ENCODE results near the gene UPK3BL1.
"Not testable (repeated sequence)": the region's sequence is repeated elsewhere in the genome, so short reads cannot be mapped to it uniquely, and the experiment has no call there.

Gene UPK3BL1, protein sequence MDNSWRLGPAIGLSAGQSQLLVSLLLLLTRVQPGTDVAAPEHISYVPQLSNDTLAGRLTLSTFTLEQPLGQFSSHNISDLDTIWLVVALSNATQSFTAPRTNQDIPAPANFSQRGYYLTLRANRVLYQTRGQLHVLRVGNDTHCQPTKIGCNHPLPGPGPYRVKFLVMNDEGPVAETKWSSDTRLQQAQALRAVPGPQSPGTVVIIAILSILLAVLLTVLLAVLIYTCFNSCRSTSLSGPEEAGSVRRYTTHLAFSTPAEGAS

DNA sequence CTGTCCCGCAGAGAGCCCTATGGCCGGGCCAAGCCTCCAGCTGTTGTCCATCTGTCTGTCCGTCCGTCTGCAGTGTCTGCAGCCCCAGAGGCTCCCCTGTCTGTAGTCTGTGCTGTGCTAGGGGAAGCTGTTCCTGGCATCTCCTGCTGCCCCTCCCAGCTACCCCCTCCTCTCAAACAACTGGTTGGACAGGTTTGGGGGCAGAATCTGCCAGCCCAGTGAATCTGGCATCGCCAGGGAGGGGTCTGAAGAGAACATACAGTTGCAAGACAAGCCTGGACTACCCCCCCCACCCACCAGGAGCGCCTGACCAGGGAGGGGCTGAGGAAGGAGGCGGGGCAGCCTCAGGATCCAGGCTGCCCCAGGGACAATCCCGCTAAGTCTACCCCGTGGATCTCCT is at the start of gene UPK3BL1:
UPK3BL1 (minus strand) TSS at position 101 of the 400 bp plus-strand sequence; CDS start at position 51, 50 bp downstream.
- DNase-seq (ENCODE audit: low spot score), result not testable (repeated sequence)

DNA sequence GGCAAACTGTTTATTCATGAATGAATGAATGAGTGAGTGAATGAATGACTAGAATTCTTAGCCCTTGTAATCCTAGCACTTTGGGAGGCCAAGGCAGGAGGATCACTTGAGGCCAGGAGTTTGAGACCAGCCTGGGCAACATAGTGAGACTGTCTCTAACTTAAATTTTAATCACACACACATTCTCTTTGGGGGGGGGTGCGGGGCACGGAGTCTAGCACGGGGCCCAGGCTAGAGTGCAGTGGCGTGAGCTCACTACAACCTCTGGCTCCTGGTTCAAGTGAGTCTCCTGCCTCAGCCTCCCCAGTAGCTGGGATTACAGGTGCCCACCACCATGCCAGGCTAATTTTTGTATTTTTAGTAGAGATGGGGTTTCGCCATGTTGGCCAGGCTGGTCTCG is 48.0 kb upstream of the UPK3BL1 start:
- DNase-seq (ENCODE audit: low spot score), result not testable (repeated sequence)

DNA sequence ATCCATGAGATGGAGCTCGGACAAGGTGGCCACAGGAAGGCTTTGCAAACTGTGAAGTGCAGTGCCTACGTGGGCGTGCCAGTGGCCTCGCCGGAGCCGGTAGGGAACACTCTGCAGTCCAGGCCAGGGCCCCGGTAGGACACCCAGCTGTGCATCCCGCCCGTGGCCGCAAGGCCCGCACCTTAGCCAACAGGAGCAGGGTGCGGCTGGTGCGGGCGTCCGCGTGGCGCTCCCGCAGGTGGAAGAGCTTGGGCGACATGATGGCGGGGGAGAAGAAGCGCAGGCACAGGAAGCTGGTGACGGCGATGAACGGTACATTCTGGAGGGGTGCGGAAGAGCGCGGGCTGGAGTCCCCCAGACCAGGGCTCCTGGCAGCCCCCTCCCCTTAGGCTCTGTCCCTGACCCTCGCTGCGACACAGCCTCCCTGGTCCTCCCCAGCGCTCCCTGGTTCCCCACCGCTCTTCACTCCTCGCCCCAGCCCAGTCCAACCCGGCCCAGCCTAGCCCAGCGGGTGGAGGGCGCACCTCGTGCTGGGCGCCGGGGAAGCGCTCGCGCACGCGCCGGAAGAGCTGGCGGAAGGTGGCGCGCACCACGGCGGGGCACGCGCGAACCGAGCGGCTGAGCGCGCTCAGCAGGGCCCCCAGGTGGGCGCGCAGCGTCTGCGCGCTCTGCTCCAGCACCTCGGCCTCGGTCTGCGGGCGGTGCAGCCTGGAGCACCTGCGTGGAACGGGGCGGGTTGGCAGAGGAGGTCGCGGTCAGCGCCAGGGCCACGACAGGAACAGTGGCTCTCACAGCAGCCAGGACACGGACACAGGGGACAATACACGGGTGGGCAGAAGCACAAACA is 47.1 kb upstream of the UPK3BL1 start:
- DNase-seq (ENCODE audit: low spot score), result not testable (repeated sequence)

DNA sequence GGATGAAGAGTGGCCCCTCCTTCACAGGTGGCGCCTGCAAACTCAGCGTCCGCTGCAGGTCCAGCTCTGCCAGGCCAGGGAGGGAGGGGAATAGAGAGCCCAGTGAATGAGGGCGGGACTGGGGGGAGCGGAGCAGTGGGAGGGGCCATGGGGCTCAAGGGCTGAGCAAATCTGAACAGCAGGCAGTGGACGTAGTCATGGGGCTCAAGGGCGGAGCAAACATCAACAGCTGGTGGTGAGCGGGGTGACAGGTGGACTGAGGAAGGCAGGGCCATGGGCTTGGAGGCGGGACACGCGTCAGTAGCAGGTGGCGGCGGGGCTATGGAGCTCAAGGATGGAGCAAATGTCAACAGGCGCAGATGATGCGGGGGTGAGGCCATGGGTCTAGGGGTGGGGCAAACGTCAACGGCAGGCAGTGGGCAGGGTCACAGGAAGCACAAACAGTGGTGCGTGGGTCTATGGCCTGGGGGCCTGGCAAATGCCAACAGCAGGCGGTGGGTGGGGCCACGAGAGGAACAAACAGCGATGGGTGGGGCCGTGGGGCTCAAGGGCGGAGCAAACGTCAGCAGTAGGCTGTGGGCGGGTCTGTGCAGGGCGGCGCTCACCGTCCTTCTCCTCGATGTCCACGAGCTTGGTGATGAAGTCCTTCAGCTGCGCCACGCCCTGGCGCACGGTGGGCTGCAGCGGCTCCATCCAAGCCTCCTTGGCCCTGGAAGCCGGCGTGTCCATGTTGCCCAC is 45.9 kb upstream of the UPK3BL1 start:
- DNase-seq (ENCODE audit: low spot score), result not testable (repeated sequence)

DNA sequence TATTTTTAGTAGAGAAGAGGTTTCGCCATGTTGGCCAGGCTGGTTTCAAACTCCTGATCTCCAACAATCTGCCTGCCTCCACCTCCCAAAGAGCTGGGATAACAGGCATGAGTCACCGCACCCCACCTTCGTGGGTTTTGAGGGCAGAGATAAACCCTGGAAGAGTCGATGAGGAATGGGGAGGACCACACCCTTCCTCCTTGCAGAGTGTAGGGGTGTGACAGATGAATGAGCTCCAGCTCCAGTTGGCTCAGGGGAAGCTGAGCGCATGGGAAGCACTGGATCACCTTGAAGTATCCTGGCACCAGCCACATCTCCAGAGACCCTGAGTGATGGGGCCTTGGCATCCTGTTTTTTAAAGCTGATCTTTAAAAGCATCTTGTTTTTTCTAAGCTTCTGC is 40.0 kb upstream of the UPK3BL1 start:
- DNase-seq (ENCODE audit: low spot score), result not testable (repeated sequence)

DNA sequence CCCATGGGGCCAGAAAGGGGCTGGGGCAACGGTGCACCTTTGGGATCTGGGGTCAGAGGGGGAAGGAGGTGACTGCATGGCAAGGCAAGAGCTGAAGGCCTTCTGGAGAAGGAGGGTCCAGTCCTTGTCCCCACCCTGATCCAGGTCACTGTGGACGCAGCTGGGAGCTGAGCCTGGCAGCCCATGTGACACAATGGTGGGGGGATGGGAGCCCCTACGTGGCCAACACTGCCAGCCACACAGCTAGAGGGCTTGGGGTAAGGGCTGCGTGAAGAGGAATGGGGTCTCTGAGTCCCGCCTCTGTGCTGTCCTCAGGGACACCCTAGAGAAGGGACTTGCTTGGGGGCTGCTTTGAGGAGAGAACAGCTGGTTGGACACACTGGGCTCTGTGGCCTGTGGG is 38.2 kb upstream of the UPK3BL1 start:
- DNase-seq (ENCODE audit: low spot score), result not testable (repeated sequence)

DNA sequence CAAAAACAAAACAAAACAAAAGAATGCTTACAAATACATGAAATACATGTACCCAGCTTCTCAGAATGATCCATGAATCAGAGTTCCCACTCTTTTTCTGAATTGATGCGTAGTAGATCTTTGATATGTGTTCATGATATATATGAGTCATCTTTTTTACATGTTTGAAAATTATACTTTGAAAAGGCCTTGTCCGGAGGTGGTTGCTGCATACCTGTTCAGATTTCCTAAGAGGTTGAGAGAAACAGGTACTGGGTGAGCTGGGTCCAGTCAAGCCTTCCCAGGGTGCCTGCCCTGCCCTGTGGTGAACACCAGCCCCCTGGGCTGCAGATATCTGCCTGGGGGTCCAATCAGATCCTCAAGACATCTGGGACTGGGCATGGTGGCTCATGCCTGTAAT is 33.0 kb upstream of the UPK3BL1 start:
- not testable (repeated sequence) for DNase-seq (ENCODE audit: low spot score)

DNA sequence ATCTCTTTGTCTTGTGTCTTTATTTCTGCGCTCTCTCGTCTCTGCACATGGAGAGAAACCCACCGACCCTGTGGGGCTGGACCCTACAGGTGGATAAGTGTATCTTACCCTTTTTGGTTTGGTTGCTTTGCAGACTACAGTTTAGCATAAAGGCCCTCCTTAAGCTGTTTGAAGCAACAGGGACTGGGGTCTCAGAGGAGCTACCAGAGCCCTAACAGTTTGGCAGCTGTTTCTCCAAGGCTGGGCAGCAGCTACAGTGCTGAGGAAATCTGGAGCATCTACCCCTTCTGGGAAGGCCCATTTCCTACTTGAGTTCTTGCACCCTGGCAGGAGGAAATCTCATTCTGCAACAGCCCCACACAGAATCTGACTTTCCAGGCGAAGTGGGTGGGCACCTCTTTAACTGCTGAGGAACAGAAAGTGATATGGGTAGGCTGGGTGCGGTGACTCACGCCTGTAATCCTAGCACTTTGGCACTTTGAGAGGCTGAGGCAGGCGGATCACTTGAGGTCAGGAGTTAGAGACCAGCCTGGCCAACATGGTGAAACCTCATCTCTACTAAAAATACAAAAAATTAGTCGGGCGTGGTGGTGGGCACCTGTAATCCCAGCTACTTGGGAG is 31.0 kb upstream of the UPK3BL1 start:
- not testable (repeated sequence) for DNase-seq (ENCODE audit: low spot score)

DNA sequence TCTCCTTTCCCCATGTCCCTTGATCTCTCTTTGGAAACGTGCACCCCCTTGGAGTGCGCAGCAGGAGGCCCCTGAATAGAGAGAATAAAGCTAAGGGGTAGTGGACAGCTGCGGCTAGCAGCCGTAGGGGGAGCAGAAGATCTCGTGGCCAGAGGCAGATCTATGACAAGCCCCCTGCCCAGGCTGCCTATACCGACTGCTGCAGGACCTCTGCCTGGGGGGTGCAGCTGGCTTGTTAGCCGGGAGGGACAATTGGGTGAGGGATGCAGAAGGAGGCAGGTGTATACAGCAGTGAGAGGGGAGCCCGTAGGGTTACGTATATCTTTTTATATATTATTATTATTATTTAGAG is 29.3 kb upstream of the UPK3BL1 start:
- DNase-seq (ENCODE audit: low spot score), result not testable (repeated sequence)

DNA sequence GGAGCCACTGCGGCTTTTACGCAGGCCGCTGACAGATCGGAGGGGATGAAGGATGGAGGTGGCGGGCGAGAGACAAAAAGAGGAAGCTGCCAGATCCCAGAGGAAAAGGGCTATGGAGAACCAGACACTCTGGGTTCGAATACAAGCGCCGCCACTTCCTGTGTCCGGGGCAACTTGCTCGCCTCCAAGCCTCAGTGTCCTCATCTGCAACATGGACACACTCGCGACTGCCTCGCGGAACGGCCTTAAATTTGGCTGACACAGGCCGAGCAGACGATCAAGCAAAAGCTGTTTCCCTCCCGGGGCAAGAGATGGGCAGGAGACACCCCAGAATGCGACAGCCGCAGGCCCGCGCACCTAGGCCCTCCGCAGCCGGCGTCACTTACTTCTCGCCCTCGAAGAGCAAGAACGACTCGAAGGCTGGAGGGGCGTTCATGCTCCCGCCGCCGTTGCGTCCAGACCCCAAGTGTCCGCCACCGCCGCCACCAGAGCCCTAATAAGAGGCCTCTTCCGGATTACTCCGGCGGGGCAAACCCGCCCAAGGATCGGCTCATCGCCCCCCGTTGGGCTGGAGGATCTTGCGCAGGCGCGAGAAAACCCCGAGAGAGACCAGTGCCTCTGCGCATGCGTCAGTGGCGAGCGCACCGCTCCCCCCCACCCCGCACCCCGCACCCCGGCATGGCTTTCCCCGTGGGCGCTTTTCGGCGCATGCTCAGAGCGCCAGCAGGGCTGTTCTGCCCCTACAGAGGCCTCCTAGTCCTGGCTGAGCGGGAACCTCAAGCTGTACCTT is 28.8 kb upstream of the UPK3BL1 start, which contains the start of gene POLR2J2:
POLR2J2 (minus strand) TSS at position 498 of the 790 bp plus-strand sequence; CDS start at position 436, 62 bp downstream.
- peak; percentile 96 for DNase-seq (ENCODE audit: low spot score)

DNA sequence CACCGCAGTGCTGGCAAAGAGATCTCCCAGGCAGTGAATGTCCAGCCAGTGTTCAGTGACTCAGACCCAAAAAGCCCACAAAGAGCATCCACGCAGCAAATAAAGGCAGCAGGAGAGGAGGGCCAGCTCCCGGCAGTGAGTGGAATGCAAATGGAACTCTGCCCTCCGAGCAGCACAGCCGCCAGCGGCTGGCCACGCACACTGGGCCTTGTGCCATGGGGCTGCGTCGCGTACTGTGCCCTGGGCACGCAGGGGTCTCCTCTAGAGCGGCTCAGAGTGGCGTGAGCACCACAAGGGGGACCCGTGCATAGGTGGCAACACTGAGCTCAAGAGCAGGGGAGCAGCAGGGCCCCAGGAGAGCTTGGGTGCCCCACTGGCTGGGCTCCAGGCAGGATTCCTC is 24.9 kb upstream of the UPK3BL1 start:
- not testable (repeated sequence) for DNase-seq (ENCODE audit: low spot score)

DNA sequence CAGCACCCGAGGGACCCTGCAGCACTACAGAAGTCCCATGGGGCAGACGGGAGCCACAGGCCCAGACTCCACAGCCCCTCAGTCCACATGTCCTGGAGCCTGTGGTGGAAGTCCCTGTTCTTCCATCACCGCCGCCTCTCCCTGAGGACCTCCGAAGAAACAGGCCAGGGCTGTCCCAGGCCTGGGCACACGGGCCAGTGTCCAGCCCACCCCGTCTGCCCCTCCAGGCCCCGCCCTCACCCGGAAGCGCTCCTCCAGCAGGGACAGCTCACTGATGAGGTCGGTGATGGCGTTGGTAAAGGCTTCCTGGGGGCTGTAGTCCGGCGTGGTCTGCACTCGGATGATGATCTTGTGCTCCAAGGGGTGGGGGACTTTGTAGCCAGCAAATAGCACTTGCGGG is 24.3 kb upstream of the UPK3BL1 start:
- not testable (repeated sequence) for DNase-seq (ENCODE audit: low spot score)

DNA sequence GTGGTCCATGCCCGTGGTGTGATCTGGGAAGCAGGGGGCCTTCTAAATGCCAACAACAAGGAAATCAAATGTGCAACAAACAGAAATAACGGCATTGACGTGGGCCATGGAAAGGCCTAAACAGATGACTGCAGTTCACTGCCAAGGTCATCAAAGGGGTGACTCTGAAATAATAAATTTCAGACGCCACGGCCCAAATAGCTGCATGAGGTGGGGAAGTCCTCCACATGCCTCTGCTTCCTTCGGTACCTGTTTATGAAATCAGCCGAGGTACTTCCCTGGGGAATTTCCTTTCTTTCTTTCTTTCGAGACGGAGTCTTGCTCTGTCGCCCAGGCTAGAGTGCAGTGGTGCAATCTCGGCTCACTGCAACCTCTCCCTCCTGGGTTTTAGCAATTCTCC is 22.2 kb upstream of the UPK3BL1 start:
- DNase-seq (ENCODE audit: low spot score), result not testable (repeated sequence)

DNA sequence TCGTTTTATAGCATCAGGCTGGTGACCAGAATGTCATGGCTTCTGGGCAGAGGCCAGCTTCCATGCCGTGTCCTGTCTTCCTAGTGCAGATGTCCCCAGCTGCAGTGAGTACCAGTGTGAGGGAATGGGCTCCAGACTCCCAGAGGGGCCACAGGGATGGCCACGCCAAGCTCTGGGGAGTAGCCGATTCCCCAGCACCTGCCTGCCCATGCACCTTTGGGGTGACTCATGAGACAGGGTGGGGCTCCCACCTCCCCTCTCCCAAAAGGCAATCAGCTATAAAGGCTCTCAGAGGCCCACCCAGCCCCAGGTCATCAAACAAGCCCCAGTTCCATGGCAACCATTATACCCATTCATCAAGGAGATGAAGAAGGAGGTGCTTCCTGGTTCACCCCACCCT is 7.3 kb upstream of the UPK3BL1 start, which contains the start of gene SPDYE2B:
SPDYE2B (plus strand) TSS at position 396 of the 400 bp plus-strand sequence. CDS start 2,030 bp downstream, outside the sequence.
- not testable (repeated sequence) for DNase-seq (ENCODE audit: low spot score)

DNA sequence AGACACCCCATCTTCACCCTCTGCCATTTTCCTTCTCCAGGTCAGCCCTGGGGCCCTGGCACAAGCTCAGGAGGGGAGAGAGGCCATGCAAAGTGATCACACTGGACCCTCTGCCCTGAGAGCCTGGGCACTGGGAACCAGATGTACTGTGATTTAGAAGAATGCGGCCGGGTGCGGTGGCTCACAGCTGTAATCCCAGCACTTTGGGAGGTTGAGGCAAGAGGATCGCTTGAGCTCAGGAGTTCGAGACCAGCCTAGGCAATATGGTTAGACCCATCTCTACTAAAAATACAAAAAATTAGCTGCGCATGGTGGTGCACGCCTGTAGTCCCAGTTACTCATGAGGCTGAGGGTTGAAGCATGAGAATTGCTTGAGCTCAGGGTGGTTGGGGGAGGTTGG is 5.2 kb upstream of the UPK3BL1 start:
- not testable (repeated sequence) for DNase-seq (ENCODE audit: low spot score)

DNA sequence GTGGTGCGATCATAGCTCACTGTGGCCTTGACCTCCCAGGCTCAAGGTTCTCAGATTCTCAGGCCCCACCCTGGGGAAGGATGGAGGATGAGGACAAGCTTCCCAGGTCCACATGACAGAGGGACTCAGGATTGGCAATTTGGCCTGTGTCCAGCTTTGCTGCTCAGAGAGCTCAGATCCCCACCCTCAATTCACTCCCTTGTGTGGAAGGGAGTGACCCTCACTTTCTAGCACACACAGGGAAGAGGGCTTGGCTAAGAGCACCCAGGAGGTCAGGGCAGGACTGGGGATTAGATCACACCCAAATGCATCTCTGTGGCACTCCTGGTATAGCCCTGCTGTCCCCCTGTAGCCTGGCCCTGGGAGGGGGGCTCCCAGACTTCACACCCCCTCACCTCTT is 813 bp upstream of the UPK3BL1 start:
- not testable (repeated sequence) for DNase-seq (ENCODE audit: low spot score)

DNA sequence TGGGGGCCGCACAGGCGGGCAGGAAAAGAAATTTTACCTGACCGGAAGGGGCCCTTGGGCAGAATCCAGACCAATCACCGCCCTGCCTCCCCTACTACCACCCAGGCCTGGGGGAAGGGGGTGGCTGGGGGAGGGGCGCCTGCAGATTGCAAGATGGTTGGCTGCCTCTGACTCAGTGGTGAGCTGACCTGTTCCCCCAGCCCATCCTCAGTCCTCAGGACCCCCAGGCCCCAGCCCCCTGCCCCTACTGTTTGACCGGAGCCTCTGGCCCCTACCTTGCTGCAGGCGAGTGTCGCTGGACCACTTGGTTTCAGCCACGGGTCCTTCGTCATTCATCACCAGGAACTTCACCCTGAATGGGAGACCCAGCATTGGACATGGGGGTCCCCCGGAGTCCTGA is 3.7 kb downstream of the UPK3BL1 start:
- peak; percentile 21 for DNase-seq (ENCODE audit: low spot score)

DNA sequence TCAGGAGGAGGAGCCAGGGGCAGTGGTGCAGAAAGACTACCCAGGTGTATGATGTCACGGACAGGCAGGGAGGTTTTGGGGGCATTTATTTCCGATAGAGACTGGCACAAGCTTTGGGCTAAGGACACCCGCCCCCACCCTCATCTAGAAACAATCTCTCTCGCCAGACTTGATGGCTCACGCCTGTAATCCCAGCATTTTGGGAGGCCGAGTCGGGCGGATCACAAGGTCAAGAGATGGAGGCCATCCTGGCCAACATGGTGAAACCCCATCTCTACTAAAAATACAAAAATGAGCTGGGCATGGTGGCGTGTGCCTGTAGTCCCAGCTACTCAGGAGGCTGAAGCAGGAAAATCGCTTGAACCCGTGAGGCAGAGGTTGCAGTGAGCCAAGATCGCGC is 5.6 kb downstream of the UPK3BL1 start:
- not testable (repeated sequence) for DNase-seq (ENCODE audit: low spot score)

DNA sequence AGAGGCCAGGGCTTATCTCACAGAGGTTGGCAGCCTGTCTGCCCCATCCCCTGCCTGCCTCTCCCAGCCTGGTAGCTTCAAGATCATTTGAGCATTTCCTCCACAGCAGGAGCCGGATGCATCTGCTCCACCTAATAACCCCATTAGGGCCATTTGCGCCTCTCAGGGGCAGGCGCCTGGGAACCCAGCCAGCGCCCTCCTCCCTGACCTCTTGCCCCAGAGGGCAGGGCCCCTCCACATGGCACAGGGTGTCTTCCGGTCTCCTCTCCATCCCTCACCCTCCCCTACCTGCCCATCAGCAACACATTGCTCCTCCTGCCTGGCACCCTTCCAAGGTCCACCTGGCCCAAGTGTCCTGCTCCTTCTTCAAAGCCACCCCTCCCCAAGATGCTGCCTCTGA is 7.2 kb downstream of the UPK3BL1 start:
- not testable (repeated sequence) for DNase-seq (ENCODE audit: low spot score)

DNA sequence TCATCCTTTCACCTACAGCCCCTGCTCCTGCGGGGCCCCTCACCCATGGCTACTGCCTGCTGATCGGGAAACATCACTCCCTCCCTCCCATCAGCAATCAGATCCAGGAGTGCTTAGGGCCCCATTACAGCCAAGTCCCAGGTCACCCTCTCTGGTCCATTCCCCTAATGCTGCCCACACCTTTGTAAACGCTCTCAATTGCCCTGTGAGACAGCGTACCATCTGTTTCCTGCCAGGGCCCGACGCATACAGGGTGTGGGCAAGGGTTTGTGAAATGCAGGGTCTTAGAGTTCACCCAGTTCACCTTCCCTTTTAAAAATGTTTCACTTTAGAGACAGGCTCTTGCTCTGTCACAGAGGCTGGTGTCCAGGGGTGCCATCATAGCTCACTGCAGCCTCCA is 8.3 kb downstream of the UPK3BL1 start:
- DNase-seq (ENCODE audit: low spot score), result not testable (repeated sequence)

DNA sequence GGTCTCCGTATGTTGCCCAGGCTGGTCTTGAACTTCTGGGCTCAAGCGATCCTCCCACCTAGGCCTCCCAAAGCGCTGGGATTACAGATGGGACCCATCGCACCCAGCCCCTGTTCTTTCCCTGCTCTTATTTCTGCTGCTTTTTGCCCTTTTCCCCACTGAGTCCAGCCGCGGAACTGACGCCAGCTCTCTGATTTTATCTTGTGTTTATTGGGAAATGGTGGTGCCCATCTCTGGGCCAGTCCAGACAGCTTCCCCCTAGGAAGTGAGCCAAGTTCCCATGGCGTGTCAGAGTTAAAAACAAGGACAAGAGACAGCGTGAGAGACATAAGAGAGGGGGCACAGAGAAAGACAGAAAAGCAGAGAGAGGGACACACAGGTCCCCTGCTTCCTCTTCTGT is 12.0 kb downstream of the UPK3BL1 start:
- not testable (repeated sequence) for DNase-seq (ENCODE audit: low spot score)

All from ecto neural progenitor cell (in vitro differentiated cells).